Measurements from ENCODE around the gene CFAP99.

DNA sequence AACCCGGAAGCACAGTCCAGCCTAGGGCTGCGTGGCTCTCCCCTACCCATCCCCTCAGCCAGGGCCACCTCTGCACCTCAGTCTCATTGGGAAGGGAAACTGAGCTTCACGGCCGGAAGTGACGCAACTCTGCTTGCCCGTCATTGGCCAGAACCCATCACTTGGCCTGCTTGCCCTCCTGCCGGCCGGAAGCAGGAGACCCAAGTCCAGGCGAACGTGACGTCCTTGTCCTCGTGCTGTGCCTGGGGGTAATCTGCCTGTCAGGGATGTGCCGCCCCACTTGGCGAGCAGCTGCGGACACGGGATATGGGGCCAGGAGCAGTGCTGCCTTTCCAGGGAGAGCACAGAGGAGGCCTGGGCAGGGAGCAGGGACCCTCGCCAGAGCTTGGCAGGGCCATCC is 31.5 kb upstream of the CFAP99 start:
- TF ChIP-seq POLR2AphosphoS5 (IDR thresholded peaks at IDR 0.05; ENCODE audit: borderline replicate concordance, low read depth, low read length) (no peak), EZH2 (IDR thresholded peaks at IDR 0.05) (no peak)
